HG03457 (cell line): ENCODE measurements around the gene ARID5B.
A peak's percentile ranks its signal among the peaks of the same experiment; 100 is the strongest.

Experiments
- ATAC-seq: cut with Tn5 transposase; IDR thresholded peaks from one replicate; pipeline ENCODE4 v1.9.1; 2021; ENCODE audit warnings: moderate number of reproducible peaks; ENCODE audit not compliant: unreplicated experiment

ARID5B gene

DNA sequence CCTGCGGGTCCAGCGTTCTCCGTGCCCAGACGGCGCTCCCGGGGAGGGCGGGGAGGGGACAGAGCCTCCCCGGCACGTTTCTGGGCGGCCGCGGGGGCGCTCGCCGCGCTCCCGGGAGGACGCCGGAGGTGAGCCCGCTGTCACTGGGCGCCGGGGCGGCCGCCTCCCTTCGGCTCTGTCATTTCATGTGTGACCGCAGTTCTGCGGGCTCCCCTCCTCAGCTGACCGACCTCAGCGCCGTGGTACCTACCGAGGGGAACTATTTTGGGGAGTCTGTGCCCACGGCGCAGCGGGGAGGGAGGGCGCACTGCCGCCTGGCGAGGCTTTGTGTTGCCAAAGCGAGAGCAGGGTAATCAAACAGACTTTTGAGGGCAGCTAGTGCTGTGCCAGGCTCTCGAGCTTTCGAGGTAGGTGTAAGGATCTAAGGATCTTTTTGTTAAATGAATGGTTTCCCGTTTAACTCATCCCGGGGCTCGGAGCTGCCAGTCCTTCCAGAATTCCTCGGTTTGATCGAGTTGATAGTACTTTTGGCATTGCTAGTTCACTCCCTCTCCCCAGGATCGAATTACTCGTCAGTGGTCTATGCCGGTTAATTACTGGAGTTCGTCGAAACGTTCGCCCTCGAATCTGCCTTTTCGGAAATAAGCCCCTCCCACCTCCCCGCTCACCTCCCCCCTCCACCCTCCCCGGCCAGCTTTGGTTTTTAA, 1.9 kb downstream of the ARID5B start:
- ATAC-seq = peak; percentile 46

DNA sequence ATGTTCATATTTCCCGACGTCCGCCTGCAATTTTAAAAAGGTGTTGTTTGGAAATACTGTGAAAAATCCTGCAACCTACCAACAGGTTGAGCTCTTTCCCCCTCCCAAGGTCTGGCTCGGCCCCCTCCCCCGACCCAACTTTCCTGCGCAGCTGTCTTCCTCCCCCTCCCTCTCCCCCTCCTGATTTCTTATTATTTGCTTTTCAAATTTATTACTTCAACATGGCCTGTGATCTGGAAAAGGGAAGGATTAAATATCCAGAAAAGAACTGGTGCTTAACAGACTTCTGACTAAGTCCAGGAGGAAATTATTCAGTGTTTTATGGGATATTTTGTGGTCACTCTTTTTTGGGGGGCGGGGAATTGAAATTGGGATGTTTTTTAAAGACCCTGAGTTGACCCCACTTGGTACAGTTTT, 2.4 kb downstream of the ARID5B start:
- ATAC-seq = no peak

DNA sequence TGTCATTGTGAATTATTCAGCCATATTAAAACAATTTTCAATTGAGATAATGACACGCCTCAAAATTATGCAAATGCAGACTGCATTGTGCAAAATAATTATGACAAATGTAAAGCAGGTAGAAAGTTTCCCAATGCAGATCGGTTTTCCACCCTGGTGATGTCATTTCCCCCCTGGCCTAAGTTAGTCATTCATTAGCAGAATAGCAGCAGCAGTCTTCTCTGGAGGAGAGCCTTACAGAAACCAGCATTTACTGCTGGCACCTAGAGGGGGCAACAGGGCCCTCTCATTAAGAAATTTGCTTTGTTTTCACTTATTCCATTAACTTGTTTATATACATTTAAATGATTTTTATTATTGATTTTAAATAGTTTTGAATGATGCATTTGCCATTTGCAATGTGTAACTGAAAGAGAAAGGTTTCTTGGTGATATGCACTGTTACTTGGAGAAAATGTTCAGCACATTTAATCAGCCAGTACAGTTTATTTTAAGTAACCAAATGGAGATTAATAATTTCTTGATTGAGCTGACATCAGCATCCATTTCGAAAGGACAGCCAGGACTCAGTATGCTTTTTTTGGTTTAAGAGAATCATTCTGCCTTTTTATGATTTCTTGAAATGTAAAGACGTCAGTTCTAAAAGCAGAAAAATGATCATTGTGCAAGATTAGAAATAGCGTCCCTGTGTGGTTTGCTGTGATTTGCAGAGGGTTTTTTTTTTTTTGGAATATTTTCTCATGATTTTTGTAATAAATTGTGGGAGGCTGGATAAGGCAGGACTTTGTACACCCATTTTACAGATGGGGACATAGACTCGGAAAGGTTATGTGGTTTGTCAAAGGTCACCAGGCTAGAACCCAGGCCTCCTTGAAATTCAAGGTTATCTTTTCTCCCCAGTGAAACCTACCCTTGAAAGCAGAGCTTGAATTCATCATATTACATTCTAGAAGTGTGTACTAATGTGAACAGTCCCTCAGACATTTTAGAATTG, 3.5 kb downstream of the ARID5B start:
- ATAC-seq = peak; percentile 36

DNA sequence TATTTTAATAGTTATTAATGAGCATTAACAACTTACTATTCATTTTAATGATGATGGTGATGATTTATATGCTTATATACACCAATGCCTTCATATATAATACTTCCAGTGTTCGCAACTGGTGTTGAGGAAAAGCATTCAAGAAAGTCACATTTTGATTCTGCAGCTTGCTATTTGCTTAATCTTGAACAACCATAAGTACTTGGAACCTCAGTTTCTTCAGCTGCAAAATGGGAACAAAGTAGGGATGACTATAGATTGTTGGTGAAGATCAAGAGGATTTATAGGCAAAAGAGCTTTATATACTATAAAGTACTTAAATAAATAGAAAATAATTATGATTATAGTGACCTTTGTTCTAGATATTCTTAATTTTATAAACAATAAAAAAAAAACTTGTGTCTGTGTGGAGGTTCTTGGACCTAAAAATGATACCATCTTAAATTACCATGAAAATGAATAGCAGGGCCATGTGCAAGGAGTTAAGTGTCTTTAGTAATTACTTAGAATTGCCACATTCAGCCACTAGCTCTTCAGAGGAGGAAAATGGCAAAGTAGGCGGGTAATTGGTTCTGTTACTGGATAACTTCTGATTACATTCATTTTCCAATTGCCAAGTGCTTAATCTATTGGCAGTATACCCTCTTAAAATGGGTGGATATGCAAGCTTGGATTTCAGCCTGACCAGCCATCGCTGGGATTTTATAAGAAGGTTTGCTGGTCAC, 4.5 kb downstream of the ARID5B start:
- ATAC-seq = no peak

DNA sequence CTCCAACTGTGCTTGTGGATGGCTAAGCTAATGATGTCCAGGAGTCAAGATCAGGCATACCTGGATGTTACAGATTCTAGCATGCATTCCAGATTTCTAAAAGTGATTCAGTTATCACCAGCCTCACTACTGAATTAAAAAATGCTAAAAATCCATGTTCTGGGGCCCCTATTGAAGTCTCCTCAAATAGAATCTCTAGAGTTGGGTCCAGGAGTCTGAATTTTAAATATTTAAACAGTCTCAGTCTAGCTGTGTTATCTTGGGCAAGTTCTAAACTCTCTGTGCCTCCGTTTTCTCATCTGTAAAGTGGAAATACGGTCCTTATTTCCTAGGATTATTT, 5.0 kb downstream of the ARID5B start:
- no peak for ATAC-seq

DNA sequence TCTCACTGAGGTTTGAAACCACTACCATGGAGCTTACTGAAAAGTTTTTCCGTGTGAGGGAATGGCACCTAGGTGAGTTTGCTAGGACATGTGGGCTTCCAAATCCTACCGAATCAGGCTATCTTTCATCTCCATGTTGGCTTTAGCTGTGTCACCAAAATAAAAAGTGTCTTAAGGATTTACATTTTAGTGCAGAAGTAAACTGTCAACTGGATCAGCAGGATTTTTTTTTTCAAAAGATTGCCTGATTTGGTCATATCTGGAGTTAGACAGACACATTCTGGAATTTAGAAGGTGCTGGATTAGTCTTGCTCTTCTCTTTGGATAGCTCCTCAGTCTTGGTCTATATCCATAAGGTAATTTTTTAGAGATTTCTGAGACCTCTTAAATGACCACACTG, 5.5 kb downstream of the ARID5B start:
- ATAC-seq = no peak

DNA sequence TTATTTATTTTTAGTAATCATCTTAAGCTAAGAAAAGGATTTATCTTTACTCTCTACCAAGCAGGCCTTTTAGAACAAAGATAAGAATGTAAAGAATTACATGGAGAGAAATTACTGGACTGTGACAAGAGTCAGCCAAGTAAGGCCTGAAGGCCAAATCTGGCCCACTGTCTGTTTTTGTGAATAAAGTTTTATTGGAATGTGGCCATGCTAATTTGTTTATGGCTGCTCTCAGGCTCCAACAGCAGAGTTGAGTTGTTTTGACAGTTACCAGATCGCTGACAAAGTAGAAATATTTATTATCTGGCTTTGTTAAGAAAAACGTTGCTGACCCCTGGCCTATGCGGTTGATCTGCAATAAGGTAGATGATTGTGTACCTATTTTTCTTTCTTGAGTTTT, 6.1 kb downstream of the ARID5B start:
- no peak for ATAC-seq

DNA sequence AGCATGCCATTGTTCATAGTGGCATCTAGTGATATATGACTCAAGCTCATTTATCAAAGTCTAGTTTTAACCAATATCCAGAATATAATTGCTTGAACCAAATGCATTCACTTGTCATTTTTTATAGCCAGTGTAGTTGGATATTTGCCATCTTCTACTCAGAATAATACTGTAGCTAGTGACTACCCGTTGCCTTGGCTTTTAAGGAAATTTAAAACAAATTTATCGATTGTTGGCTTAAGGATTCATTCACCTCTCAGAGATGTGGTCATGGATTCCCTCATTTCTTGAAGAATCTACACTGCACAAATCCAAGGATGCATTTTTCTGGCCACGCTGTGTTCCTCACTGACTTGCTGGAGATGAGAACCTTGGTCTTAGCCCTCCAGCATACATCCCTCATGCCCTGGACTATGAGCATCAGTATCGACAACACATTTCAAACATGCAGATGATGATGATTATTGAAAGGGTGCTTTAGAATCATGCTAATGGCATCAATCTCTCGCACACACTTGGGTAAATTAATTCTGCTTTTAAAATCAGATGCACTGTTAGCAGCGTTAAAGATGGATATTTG, 8.8 kb downstream of the ARID5B start:
- ATAC-seq = no peak

DNA sequence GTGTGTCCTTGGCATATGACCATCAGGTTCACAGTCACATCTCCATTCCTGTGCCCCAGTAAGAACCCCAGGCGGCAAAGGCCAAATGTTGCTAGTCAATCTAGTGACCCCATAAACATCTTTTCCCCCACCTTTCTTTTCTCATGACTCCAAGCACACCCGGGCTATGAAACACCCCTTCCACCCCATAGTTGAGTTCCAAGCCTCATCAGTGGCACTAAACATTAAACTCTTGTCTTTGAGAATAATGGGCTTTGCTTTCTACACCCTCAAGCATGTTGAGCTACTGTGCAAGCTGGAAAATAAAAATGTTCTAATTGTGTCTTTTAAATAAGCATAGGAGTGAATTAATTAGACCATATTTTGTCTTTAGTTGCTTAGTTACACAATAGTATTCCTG, 9.4 kb downstream of the ARID5B start:
- no peak for ATAC-seq

DNA sequence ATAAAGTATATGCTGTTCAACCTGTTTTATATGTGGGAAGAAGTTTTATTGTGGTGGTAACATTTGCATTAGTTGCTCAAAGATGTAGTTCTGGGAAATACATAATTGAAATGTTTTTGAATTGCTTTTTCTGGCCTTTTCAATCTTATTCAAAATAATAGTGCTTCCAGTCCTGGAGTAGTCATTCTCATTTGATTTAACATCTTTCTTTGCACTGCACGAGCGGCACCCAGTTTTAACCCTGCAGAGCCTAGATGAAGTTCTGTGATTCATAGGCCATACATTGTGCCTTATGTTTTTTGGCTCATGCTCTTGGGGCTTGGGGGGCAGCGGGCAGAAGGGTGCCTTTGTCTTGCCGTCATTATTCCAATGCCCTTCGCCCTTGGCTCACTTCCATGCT, 9.9 kb downstream of the ARID5B start:
- ATAC-seq = no peak

DNA sequence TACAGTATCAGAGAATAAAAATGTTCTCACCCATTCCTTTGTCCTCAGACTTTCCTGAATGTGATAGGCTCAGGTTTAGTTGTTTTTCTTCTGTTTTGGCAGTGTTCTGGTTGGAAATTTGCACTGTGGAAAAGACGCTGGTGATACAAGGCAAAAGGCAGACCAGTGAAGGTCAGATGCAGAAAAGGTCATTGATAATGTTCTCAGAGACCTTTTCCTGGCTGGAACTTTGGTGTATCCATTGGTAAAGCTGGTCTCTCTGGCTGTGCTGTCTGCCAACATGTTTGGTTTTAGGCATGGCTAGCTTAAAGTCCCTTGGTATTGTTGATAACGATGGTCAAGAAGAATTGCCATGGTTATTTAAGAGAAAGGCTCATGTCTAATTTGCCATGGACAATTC, 11.5 kb downstream of the ARID5B start:
- no peak for ATAC-seq

DNA sequence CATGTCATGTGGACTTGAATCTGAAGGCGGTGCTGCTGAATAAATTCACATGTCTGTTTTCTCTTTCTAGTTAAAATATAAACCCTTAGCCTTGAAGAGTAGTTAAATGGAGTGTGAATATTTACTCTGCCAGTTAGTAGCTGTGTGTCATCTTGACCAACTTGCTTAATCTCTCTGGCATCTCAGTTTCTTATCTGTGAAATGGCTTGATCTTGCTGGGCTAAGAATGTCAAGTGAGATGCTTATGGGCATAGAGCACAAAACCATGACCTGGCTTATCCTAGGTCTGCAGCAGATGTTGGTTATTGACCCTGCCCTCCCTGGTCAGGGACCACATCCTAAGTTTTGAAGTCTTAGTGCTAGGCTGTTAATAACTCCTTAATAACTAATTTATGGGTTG, 16.6 kb downstream of the ARID5B start:
- no peak for ATAC-seq

DNA sequence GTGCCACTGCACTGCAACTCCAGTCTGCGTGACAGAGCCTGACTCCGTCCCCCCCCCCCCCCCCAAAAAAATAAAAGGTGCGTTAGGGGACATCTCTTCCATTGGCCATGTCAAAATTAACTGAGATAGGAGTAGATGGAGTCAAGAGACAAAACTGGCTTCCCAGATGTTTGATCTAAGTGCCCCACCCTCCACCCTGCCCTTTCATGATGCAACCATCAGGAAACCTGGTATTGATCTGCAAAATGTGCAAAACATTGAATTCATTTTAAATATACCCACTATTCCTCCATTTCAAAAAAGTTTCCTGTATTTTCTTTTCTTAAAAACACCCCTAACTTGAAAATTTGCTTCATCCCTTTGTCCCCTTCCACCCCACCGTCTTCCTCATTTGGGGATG, 17.5 kb downstream of the ARID5B start:
- no peak for ATAC-seq

DNA sequence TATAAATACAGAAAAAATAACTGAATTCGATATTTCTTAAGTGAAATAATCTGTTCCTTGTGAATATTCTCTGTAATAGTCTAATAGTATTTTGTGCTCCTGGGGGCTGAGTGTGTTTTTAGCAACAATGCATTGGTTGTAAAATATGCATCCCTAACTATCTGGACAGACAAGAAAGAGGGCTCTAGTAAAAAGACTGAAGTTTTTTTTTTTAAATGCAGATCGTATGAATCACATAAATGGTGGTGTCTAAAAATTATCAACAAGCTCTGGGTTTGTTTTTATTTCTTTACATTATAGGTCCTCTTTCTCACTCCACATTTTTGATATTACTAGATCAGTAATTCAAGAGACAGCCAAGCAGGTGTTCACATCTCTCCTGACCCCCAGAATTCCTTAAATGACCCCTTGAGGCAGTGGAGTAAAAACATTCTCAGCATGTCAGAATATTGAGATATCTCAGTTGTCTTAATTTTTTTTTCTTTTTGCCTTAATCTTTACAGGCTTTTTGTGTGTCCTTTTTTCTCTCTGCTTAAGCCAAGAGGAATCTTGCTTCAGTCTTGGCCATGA, 18.2 kb downstream of the ARID5B start:
- ATAC-seq = no peak

DNA sequence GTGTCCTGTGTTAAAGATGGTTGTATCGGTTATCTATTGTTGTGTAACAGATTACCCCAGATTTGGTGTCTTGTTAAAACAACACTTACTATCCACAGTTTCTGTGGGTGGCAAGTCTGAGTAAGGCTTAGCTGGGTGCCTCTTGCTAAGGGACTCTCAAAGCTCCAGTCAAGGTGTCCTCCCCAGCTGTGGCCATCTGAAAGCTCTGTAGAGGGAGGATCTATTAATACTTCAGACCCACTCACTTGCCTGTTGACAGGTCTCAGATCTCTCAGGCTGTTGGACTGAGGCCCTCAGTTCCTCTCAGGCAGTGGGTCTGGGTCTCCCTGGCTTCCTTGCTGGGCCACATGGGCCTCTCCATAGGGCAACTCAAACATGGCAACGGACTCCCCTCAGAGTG, 19.6 kb downstream of the ARID5B start:
- no peak for ATAC-seq

DNA sequence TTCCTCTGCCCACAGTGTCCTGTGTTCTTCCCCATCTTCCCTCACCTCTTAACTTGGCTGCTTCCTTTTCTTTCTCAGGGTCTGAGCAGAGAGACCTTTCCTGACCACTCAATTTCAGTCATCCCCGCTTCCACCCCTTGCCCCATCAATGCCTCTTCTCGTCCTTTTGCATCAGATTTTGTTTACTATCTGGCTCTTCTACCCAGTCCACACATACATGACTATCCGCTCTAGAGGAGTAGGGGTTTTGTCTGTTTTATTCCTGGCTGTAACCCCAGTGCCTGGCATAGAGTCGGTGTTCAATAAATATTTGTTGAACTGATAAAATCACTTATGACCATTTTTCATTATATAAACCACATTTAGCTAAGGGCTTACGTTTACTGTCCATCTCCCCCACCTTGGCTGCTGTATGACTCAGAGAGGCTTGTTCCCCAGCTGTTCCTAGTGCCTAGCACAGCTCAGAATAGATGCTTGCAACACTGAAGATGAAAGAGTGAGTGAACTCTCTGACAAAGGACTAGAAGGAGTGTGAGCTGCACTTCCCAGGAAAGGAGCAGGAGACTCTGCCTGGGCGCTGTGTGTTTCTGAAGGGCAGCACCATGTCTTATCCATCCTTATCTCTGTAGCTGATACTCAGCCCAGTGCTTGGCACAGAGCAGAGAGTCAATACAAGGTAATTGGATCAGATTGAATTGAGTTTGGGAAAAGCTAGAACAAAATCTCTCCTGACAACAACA, 21.9 kb downstream of the ARID5B start:
- ATAC-seq = no peak

DNA sequence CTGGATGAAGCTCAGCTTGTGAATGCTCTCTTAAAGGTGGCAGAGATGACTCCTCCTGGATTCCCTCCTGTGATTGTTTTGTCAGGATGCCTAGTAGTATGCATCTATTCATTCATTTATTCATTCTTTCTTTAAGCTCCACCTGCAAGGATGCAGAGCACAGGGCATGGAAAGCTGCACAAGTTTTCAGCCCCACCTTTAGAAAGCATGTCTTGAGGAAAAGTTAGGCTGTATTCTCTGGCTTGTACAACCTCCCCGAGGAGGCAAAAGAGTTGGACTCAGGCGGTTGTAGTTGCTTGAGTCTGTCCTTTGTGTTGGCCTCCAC, 22.4 kb downstream of the ARID5B start:
- ATAC-seq = no peak

DNA sequence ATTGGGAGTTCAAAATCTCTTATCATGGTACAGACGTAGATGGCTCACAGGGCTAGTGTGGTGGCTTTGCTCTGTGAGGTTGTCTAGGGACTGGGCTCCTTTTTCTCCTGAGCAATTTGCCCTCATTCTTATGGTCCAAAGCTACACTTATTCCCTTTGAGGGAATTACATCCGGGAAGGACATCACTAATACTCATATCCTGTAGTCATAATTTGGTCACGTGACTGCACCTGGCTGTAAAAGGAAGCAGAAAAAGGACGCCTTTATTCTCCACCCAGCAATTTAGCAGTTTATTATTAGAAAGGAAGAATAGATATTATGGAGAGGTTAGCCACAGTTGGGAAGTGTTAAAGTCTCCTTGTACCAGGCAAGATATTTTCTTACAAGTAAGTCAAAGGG, 28.1 kb downstream of the ARID5B start:
- no peak for ATAC-seq

DNA sequence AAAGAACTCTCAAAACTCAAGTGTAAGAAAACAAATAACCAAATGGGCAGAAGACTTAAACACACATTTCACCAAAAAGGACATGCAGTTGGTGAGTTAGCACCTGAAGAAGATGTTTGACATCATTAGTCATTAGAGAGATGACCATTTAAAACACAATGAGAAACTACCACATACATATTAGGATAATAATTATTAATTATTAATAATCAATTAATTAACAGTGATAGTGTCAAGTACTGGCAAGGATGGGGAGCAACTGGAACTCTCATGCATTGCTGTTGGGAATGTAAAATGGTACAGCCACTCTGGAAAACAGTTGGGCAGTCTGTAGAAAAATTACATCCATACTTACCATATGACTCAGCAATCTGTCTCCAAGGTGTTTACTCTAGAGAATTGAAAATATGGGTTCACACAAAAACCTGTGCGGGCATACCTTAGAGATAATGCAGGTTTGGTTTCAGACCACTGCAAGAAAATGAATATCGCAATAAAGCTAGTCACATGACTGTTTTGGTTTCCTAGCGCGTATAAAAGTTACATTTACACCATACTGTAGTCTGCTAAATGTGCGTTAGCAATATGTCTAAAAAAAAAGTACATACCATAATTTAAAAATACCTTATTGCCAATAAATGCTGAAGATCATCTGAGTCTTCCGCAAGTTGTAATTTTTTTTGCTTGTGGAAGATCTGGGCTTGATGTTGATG, 30.3 kb downstream of the ARID5B start:
- ATAC-seq = no peak
